Astrocyte (in vitro differentiated cells and primary cell): ENCODE data around the gene DPP9.

Source experiments
- EZH2 ChIP-seq: IDR thresholded peaks from 2 replicates; pipeline ENCODE4 v1.6.1; 2012; ENCODE audit warnings: mild to moderate bottlenecking, low read length, inconsistent platforms; ENCODE audit not compliant: insufficient read depth
- TF ChIP-seq, protein P1 (sequence below): IDR thresholded peaks from 2 replicates; pipeline ENCODE4 v1.5.1; 2011; ENCODE audit warnings: low read depth, mild to moderate bottlenecking, inconsistent platforms, low read length, moderate library complexity; ENCODE audit not compliant: insufficient read depth

DNA sequence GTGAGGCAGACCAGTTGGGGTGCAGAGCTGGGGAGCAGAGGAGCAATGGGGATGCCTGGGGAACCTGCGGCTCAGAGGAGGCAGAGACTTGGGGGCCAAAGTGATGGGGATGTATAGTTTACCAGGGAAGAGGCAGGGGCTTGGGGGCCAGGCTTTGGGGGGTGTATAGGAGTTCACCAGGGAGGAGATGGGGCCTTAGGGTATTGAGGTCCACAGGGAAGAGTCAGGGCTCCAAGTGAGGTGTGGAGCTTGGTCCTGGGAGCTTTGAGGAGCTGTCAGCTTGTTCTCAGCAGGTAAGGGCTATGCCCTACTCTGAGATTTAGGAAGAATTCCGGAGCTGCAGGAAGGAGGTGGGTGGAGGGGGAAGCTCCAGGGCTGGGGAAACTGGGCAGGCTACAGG, 73.5 kb downstream of the DPP9 start:
- TF ChIP-seq, protein P1, sequence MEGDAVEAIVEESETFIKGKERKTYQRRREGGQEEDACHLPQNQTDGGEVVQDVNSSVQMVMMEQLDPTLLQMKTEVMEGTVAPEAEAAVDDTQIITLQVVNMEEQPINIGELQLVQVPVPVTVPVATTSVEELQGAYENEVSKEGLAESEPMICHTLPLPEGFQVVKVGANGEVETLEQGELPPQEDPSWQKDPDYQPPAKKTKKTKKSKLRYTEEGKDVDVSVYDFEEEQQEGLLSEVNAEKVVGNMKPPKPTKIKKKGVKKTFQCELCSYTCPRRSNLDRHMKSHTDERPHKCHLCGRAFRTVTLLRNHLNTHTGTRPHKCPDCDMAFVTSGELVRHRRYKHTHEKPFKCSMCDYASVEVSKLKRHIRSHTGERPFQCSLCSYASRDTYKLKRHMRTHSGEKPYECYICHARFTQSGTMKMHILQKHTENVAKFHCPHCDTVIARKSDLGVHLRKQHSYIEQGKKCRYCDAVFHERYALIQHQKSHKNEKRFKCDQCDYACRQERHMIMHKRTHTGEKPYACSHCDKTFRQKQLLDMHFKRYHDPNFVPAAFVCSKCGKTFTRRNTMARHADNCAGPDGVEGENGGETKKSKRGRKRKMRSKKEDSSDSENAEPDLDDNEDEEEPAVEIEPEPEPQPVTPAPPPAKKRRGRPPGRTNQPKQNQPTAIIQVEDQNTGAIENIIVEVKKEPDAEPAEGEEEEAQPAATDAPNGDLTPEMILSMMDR: no peak
- no peak for TF ChIP-seq EZH2
